Ishikawa (cell line): ENCODE measurements around the gene CREG2.

ENCODE experiments used
- CEBPB ChIP-seq: IDR thresholded peaks from 2 replicates; pipeline ENCODE4 v1.6.1; 2012
- CREB1 ChIP-seq: IDR thresholded peaks from 2 replicates; pipeline ENCODE4 v1.6.1; 2012; ENCODE audit warnings: low read depth
- EGR1 ChIP-seq: IDR thresholded peaks from 2 replicates; pipeline ENCODE4 v1.6.1; 2012
- EP300 ChIP-seq: IDR thresholded peaks from 2 replicates; pipeline ENCODE4 v1.6.1; 2012; ENCODE audit warnings: borderline replicate concordance
- FOXM1 ChIP-seq: IDR thresholded peaks from 2 replicates; pipeline ENCODE4 v1.6.1; 2012; ENCODE audit warnings: low read depth, borderline replicate concordance
- NFIC ChIP-seq: IDR thresholded peaks from 2 replicates; pipeline ENCODE4 v1.6.1; 2012
- RAD21 ChIP-seq: IDR thresholded peaks from 2 replicates; pipeline ENCODE4 v1.6.1; 2012; ENCODE audit warnings: low read depth
- TAF1 ChIP-seq: IDR thresholded peaks from 2 replicates; pipeline ENCODE4 v1.6.1; 2012; ENCODE audit warnings: low read depth, mild to moderate bottlenecking
- TCF12 ChIP-seq: IDR thresholded peaks from 2 replicates; pipeline ENCODE4 v1.6.1; 2012; ENCODE audit warnings: low read depth
- TEAD4 ChIP-seq: IDR thresholded peaks from 2 replicates; pipeline ENCODE4 v1.6.1; 2012
- USF1 ChIP-seq: IDR thresholded peaks from 2 replicates; pipeline ENCODE4 v1.6.1; 2012
- YY1 ChIP-seq: IDR thresholded peaks from 2 replicates; pipeline ENCODE4 v1.6.1; 2012; ENCODE audit warnings: low read depth
- ZBTB7A ChIP-seq: IDR thresholded peaks from 2 replicates; pipeline ENCODE4 v1.6.1; 2012; ENCODE audit warnings: low read depth
- TF ChIP-seq, protein P1 (sequence below): IDR thresholded peaks from 2 replicates; pipeline ENCODE4 v1.6.1; 2012
- TF ChIP-seq, protein P2 (sequence below): IDR thresholded peaks from 2 replicates; pipeline ENCODE4 v1.6.1; 2012; ENCODE audit warnings: low read depth, mild to moderate bottlenecking

The CREG2 gene

DNA sequence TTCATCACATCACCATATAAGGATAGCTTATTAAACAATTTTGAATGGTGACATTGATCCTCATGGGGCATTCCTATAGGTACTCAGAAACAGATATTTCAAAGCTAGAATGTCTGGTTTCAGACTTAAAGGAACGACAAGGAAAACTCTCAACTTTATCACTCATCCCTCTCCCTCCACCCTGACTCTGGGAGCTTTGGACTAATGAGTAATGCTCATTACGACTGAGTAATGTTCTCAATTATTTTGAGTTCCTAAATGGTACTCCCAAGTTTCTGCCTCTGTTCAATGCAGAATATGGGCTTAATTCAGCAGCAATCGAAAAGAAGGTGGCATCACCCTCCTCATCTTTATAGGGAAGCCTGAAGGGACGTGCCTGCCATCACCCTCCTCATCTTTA, 44.2 kb upstream of the CREG2 start:
- TF ChIP-seq RAD21 (no peak), TAF1 (no peak), CEBPB (no peak), USF1 (no peak), TEAD4 (no peak), CREB1 (no peak), NFIC (no peak), FOXM1 (no peak), TCF12 (no peak), EP300 (no peak), YY1 (no peak)
- TF ChIP-seq, protein P1, sequence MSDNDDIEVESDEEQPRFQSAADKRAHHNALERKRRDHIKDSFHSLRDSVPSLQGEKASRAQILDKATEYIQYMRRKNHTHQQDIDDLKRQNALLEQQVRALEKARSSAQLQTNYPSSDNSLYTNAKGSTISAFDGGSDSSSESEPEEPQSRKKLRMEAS: no peak
- TF ChIP-seq, protein P2, sequence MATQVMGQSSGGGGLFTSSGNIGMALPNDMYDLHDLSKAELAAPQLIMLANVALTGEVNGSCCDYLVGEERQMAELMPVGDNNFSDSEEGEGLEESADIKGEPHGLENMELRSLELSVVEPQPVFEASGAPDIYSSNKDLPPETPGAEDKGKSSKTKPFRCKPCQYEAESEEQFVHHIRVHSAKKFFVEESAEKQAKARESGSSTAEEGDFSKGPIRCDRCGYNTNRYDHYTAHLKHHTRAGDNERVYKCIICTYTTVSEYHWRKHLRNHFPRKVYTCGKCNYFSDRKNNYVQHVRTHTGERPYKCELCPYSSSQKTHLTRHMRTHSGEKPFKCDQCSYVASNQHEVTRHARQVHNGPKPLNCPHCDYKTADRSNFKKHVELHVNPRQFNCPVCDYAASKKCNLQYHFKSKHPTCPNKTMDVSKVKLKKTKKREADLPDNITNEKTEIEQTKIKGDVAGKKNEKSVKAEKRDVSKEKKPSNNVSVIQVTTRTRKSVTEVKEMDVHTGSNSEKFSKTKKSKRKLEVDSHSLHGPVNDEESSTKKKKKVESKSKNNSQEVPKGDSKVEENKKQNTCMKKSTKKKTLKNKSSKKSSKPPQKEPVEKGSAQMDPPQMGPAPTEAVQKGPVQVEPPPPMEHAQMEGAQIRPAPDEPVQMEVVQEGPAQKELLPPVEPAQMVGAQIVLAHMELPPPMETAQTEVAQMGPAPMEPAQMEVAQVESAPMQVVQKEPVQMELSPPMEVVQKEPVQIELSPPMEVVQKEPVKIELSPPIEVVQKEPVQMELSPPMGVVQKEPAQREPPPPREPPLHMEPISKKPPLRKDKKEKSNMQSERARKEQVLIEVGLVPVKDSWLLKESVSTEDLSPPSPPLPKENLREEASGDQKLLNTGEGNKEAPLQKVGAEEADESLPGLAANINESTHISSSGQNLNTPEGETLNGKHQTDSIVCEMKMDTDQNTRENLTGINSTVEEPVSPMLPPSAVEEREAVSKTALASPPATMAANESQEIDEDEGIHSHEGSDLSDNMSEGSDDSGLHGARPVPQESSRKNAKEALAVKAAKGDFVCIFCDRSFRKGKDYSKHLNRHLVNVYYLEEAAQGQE: no peak

- TF ChIP-seq, protein P1: no peak
- TF ChIP-seq EGR1: no peak
- no peak for TF ChIP-seq CREB1
- no peak for TF ChIP-seq FOXM1
- TF ChIP-seq TAF1: no peak
- TF ChIP-seq TCF12: no peak
These were observed 42.9 kb upstream of the CREG2 start for GRCh38 chr2:101430156-101430555.

- no peak for TF ChIP-seq NFIC
- TF ChIP-seq TCF12: no peak
- TF ChIP-seq, protein P1: no peak
- TF ChIP-seq TAF1: no peak
- no peak for TF ChIP-seq CREB1
- no peak for TF ChIP-seq FOXM1
- no peak for TF ChIP-seq ZBTB7A
- TF ChIP-seq RAD21: no peak
- no peak for TF ChIP-seq EGR1
- no peak for TF ChIP-seq EP300
- TF ChIP-seq TEAD4: no peak
- TF ChIP-seq YY1: no peak
- TF ChIP-seq CEBPB: no peak
- TF ChIP-seq USF1: no peak
- TF ChIP-seq, protein P2: no peak
These were observed 42.1 kb upstream of the CREG2 start for GRCh38 chr2:101429453-101429852.

DNA sequence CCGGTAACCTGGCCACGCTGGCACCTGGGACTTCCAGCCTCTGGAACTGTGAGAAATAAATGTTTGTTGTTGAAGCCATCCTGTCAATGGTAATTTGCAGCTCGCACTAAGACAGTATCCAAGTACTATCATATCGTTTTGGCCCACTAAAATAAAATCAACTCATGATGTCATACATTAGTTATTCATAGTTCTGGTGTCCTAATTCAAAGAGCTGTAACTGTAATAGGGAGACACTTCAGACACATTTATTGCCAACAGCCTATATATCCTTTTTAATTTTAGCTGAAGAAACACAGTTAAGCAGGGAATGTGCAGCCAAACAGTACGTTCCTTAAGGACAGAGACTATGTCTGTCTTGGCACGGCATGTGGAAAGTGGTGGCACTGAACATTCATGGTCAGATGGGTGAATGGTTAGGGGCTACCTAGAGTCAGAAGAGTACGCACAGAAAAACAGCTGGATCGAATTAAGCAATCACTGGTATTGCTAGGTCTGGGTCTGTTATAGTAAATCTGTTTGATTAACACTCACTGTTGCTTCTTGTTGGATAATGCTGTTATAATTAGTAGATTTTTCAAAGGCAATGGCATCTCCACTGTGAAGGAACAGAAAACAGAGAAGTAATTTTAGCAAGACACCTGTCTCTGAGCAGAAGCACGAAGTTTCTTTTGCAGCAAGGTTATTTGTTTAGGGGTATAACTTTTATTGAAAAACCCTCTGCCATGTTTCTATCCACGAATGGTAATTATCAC, 41.3 kb upstream of the CREG2 start:
- TF ChIP-seq CREB1 (no peak), ZBTB7A (no peak), TCF12 (no peak), TAF1 (no peak), TEAD4 (no peak), USF1 (no peak), EP300 (no peak), NFIC (no peak), CEBPB (no peak), FOXM1 (no peak), RAD21 (no peak), YY1 (no peak), EGR1 (no peak)
- TF ChIP-seq, protein P2: no peak
- TF ChIP-seq, protein P1: no peak
